HepG2 (cell line): ENCODE data around the gene APOC3. TPM values are rescaled to one million over a fixed set of nuclear protein-coding genes. Genes with fewer than 3 reads are reported as not detected.

Source experiments
- CAMTA2 ChIP-seq: sonication (generic); formaldehyde crosslinking; IDR thresholded peaks from 2 replicates; pipeline ENCODE4 v1.4.0; 2020; ENCODE audit warnings: mild to moderate bottlenecking, missing genetic modification reagents, borderline replicate concordance
- ESRRA ChIP-seq: sonication (generic); formaldehyde crosslinking; IDR thresholded peaks from 2 replicates; pipeline ENCODE4 v1.5.1; 2020; ENCODE audit warnings: mild to moderate bottlenecking, low read depth, missing genetic modification reagents
- FOXA1 ChIP-seq, 2 experiments: fragments of 450-650 bp in 1 of 2; sonication (generic) in 1 of 2; formaldehyde crosslinking in 1 of 2; IDR thresholded peaks; 2 replicates each; pipeline versions ENCODE4 v1.4.0 to v1.6.1; 2016 to 2020; ENCODE audit warnings: missing genetic modification reagents in 1 of 2
- RARG ChIP-seq: sonication (generic); formaldehyde crosslinking; IDR thresholded peaks from 2 replicates; pipeline ENCODE4 v1.4.0; 2020; ENCODE audit warnings: low read depth, mild to moderate bottlenecking, missing genetic modification reagents
- RCOR2 ChIP-seq: IDR thresholded peaks from 2 replicates; pipeline ENCODE4 v1.6.1; 2016; ENCODE audit warnings: missing biosample characterization, missing genetic modification reagents
- RELA ChIP-seq: sonication (generic); formaldehyde crosslinking; IDR thresholded peaks from 2 replicates; pipeline ENCODE4 v1.4.0; 2020; ENCODE audit warnings: missing genetic modification reagents
- SOX5 ChIP-seq: IDR thresholded peaks from 2 replicates; pipeline ENCODE4 v1.6.1; 2016; ENCODE audit warnings: borderline replicate concordance
- TGIF2 ChIP-seq: IDR thresholded peaks from 2 replicates; pipeline ENCODE4 v1.6.1; 2016; ENCODE audit warnings: control low read depth, missing compliant biosample characterization
- ZBTB42 ChIP-seq: sonication (generic); formaldehyde crosslinking; IDR thresholded peaks from 2 replicates; pipeline ENCODE4 v1.5.0; 2020; ENCODE audit warnings: mild to moderate bottlenecking, missing genetic modification reagents
- ZFP1 ChIP-seq: IDR thresholded peaks from 2 replicates; pipeline ENCODE4 v1.6.1; 2016
- ZFP36L1 ChIP-seq: sonication (generic); formaldehyde crosslinking; IDR thresholded peaks from 2 replicates; pipeline ENCODE4 v1.8.0; 2022; ENCODE audit warnings: mild to moderate bottlenecking, missing genetic modification reagents, moderate library complexity
- ZNF30 ChIP-seq: sonication (generic); formaldehyde crosslinking; IDR thresholded peaks from 2 replicates; pipeline ENCODE4 v1.5.0; 2020; ENCODE audit warnings: mild to moderate bottlenecking, missing genetic modification reagents
- ZNF552 ChIP-seq: sonication (generic); formaldehyde crosslinking; IDR thresholded peaks from 2 replicates; pipeline ENCODE4 v1.9.0; 2022; ENCODE audit warnings: missing genetic modification reagents, mild to moderate bottlenecking, borderline replicate concordance
- polyA plus RNA-seq, 8 experiments: library from polyadenylated mRNA; depleted of rRNA in 3 of 8; stranded (reverse) in 7 of 8; unstranded in 1 of 8; fragments of >200 nt; fragmentation: Illumina TruSeq in 4 of 8; extraction: Trizol in 4 of 8; gene quantifications; 2 replicates each; pipeline versions ENCODE4 v1.2.1 to v1.2.3, GENCODE V29; 2011 to 2016; ENCODE audit warnings: low read depth in 4 of 8, missing spikeins in 1 of 8, mixed read lengths in 1 of 8; ENCODE audit not compliant: insufficient read depth in 1 of 8
- total RNA-seq, 5 experiments: library from RNA; depleted of rRNA; stranded (reverse); fragments of >200 nt; fragmentation: Illumina TruSeq; extraction: Trizol; gene quantifications; 2 replicates each; pipeline ENCODE4 v1.2.3, GENCODE V29; 2016; ENCODE audit warnings: low read depth in 1 of 5
- TF ChIP-seq, protein P1 (sequence below): sonication (generic); formaldehyde crosslinking; IDR thresholded peaks from 2 replicates; pipeline ENCODE4 v1.5.1; 2020; ENCODE audit warnings: mild to moderate bottlenecking, missing genetic modification reagents, borderline replicate concordance
- TF ChIP-seq, protein P2 (sequence below): IDR thresholded peaks from 2 replicates; pipeline ENCODE4 v1.6.1; 2018; ENCODE audit warnings: missing genetic modification reagents, mild to moderate bottlenecking, missing compliant biosample characterization
- TF ChIP-seq, protein P3 (sequence below): sonication (generic); formaldehyde crosslinking; IDR thresholded peaks from 2 replicates; pipeline ENCODE4 v1.4.0; 2020; ENCODE audit warnings: missing genetic modification reagents
- TF ChIP-seq, protein P4 (sequence below): fragments of 450-650 bp; IDR thresholded peaks from 2 replicates; pipeline ENCODE4 v1.6.1; 2017
- TF ChIP-seq, protein P5 (sequence below): conservative IDR thresholded peaks from 2 replicates; pipeline ENCODE4 v1.6.1; 2018; ENCODE audit warnings: missing genetic modification reagents

The APOC3 gene
- total and polyA plus RNA-seq, 2 of the 13 experiments (the other 11 are each of a cell fraction or from before 2014, with no cell fraction given), result 314 to 687 TPM

DNA sequence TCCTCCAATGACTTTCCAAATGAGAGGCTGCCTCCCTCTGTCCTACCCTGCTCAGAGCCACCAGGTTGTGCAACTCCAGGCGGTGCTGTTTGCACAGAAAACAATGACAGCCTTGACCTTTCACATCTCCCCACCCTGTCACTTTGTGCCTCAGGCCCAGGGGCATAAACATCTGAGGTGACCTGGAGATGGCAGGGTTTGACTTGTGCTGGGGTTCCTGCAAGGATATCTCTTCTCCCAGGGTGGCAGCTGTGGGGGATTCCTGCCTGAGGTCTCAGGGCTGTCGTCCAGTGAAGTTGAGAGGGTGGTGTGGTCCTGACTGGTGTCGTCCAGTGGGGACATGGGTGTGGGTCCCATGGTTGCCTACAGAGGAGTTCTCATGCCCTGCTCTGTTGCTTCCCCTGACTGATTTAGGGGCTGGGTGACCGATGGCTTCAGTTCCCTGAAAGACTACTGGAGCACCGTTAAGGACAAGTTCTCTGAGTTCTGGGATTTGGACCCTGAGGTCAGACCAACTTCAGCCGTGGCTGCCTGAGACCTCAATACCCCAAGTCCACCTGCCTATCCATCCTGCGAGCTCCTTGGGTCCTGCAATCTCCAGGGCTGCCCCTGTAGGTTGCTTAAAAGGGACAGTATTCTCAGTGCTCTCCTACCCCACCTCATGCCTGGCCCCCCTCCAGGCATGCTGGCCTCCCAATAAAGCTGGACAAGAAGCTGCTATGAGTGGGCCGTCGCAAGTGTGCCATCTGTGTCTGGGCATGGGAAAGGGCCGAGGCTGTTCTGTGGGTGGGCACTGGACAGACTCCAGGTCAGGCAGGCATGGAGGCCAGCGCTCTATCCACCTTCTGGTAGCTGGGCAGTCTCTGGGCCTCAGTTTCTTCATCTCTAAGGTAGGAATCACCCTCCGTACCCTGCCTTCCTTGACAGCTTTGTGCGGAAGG lies 2.9 kb downstream of the APOC3 start (continued):
- TF ChIP-seq, protein P1, sequence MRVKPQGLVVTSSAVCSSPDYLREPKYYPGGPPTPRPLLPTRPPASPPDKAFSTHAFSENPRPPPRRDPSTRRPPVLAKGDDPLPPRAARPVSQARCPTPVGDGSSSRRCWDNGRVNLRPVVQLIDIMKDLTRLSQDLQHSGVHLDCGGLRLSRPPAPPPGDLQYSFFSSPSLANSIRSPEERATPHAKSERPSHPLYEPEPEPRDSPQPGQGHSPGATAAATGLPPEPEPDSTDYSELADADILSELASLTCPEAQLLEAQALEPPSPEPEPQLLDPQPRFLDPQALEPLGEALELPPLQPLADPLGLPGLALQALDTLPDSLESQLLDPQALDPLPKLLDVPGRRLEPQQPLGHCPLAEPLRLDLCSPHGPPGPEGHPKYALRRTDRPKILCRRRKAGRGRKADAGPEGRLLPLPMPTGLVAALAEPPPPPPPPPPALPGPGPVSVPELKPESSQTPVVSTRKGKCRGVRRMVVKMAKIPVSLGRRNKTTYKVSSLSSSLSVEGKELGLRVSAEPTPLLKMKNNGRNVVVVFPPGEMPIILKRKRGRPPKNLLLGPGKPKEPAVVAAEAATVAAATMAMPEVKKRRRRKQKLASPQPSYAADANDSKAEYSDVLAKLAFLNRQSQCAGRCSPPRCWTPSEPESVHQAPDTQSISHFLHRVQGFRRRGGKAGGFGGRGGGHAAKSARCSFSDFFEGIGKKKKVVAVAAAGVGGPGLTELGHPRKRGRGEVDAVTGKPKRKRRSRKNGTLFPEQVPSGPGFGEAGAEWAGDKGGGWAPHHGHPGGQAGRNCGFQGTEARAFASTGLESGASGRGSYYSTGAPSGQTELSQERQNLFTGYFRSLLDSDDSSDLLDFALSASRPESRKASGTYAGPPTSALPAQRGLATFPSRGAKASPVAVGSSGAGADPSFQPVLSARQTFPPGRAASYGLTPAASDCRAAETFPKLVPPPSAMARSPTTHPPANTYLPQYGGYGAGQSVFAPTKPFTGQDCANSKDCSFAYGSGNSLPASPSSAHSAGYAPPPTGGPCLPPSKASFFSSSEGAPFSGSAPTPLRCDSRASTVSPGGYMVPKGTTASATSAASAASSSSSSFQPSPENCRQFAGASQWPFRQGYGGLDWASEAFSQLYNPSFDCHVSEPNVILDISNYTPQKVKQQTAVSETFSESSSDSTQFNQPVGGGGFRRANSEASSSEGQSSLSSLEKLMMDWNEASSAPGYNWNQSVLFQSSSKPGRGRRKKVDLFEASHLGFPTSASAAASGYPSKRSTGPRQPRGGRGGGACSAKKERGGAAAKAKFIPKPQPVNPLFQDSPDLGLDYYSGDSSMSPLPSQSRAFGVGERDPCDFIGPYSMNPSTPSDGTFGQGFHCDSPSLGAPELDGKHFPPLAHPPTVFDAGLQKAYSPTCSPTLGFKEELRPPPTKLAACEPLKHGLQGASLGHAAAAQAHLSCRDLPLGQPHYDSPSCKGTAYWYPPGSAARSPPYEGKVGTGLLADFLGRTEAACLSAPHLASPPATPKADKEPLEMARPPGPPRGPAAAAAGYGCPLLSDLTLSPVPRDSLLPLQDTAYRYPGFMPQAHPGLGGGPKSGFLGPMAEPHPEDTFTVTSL (CRISPR knock-in tag), result peak; percentile 93
- TF ChIP-seq, protein P2, sequence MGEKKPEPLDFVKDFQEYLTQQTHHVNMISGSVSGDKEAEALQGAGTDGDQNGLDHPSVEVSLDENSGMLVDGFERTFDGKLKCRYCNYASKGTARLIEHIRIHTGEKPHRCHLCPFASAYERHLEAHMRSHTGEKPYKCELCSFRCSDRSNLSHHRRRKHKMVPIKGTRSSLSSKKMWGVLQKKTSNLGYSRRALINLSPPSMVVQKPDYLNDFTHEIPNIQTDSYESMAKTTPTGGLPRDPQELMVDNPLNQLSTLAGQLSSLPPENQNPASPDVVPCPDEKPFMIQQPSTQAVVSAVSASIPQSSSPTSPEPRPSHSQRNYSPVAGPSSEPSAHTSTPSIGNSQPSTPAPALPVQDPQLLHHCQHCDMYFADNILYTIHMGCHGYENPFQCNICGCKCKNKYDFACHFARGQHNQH (CRISPR knock-in tag), result peak; percentile 97
- TF ChIP-seq, protein P3, sequence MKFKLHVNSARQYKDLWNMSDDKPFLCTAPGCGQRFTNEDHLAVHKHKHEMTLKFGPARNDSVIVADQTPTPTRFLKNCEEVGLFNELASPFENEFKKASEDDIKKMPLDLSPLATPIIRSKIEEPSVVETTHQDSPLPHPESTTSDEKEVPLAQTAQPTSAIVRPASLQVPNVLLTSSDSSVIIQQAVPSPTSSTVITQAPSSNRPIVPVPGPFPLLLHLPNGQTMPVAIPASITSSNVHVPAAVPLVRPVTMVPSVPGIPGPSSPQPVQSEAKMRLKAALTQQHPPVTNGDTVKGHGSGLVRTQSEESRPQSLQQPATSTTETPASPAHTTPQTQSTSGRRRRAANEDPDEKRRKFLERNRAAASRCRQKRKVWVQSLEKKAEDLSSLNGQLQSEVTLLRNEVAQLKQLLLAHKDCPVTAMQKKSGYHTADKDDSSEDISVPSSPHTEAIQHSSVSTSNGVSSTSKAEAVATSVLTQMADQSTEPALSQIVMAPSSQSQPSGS, result peak; percentile 95
- TF ChIP-seq RELA (CRISPR knock-in tag), result no peak
- TF ChIP-seq ZFP36L1 (CRISPR knock-in tag), result peak; percentile 99
- TF ChIP-seq CAMTA2 (CRISPR knock-in tag), result no peak
- TF ChIP-seq ESRRA, result peak; percentile 93
- peak; percentile 82; the same call in 1 of the 2 replicates for TF ChIP-seq FOXA1 (IDR thresholded peaks at IDR 0.05)
- TF ChIP-seq FOXA1 (CRISPR knock-in tag; IDR thresholded peaks at IDR 0.05), result peak; percentile 99
- no peak for TF ChIP-seq ZNF30 (CRISPR knock-in tag)
- TF ChIP-seq TGIF2 (CRISPR knock-in tag), result peak; percentile 95
- 0 out of 2 replicates have a peak, but pooled peaks have one; percentile 77 for TF ChIP-seq ZFP1 (CRISPR knock-in tag)
- TF ChIP-seq ZNF552 (CRISPR knock-in tag), result peak; percentile 86; the same call in 1 of the 2 replicates
- TF ChIP-seq, protein P4, sequence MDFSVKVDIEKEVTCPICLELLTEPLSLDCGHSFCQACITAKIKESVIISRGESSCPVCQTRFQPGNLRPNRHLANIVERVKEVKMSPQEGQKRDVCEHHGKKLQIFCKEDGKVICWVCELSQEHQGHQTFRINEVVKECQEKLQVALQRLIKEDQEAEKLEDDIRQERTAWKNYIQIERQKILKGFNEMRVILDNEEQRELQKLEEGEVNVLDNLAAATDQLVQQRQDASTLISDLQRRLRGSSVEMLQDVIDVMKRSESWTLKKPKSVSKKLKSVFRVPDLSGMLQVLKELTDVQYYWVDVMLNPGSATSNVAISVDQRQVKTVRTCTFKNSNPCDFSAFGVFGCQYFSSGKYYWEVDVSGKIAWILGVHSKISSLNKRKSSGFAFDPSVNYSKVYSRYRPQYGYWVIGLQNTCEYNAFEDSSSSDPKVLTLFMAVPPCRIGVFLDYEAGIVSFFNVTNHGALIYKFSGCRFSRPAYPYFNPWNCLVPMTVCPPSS, result no peak
- TF ChIP-seq RCOR2 (CRISPR knock-in tag), result peak; percentile 94
- TF ChIP-seq, protein P5, sequence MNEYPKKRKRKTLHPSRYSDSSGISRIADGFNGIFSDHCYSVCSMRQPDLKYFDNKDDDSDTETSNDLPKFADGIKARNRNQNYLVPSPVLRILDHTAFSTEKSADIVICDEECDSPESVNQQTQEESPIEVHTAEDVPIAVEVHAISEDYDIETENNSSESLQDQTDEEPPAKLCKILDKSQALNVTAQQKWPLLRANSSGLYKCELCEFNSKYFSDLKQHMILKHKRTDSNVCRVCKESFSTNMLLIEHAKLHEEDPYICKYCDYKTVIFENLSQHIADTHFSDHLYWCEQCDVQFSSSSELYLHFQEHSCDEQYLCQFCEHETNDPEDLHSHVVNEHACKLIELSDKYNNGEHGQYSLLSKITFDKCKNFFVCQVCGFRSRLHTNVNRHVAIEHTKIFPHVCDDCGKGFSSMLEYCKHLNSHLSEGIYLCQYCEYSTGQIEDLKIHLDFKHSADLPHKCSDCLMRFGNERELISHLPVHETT (CRISPR knock-in tag), result peak; percentile 70
- no peak; the same call in 1 of the 2 replicates for TF ChIP-seq ZBTB42 (CRISPR knock-in tag)
- no peak for TF ChIP-seq RARG
- TF ChIP-seq SOX5, result peak; percentile 99
